Measurements from ENCODE around the gene RIPK4.

Gene RIPK4

DNA sequence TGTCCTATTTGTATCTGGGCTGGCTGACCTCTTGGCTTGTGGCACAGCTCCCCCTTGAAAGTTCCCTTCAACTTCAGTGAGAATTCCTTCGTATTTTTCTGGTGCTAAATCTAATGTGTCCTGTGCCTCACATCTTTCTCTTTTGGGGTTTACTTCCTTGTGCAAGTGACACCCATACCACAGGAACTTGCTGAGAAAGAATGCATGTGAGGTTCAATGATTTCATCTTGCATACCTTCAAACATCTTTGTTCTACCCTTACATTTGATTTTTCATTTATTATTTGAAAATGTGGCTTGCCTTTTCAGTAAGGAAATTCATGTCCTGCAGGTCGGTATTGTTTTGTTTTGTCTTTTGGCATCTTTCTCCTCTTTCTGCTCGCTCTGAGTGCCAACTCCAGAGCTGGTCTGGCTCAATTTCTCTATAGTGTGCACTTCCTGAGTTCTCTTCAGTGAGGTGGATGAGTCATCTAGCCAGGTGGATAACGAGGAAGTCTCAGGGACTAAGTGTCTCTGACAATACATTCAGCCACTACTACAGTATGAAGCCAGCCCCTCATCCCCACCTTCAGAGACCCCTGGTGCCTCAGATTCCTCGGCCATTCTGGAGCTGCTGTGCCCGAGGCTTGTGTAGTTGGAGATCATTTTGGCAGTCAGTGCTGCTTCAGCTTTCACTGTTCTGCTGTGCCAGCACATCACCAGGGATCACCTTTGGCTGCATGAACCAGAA, 59.5 kb downstream of the RIPK4 start:
- DNase-seq (ENCODE audit: low read depth, low spot score): no peak
- in situ Hi-C loops (cut with HindIII; ENCODE audit: low sequenced_read_pairs): no loop called here
- H3K4me3 ChIP-seq (ENCODE audit: low read depth, low read length): no peak overlapping the region
- TF ChIP-seq, protein P1, sequence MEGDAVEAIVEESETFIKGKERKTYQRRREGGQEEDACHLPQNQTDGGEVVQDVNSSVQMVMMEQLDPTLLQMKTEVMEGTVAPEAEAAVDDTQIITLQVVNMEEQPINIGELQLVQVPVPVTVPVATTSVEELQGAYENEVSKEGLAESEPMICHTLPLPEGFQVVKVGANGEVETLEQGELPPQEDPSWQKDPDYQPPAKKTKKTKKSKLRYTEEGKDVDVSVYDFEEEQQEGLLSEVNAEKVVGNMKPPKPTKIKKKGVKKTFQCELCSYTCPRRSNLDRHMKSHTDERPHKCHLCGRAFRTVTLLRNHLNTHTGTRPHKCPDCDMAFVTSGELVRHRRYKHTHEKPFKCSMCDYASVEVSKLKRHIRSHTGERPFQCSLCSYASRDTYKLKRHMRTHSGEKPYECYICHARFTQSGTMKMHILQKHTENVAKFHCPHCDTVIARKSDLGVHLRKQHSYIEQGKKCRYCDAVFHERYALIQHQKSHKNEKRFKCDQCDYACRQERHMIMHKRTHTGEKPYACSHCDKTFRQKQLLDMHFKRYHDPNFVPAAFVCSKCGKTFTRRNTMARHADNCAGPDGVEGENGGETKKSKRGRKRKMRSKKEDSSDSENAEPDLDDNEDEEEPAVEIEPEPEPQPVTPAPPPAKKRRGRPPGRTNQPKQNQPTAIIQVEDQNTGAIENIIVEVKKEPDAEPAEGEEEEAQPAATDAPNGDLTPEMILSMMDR (IDR thresholded peaks at IDR 0.05; ENCODE audit: low read depth, low read length): no peak

DNA sequence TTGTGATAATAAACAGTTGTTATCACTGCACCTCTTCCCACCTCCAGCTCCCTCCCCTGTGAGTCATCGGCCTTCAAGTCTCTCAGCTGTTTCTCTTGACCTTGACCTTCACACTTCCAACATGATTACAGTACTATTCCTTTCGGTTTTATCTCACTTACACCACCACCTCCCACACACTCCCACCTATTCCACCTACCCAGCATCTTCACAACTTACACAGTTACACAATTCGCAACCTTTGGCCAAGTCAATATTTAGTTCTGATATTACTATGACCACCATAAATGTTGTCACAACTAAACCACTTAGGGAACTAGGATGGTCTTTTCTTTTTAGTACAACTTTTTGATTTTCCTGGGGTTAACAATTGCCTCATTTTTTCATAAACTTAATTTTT, 60.2 kb downstream of the RIPK4 start:
- no peak overlapping the region for H3K4me3 ChIP-seq (ENCODE audit: low read depth, low read length)
- TF ChIP-seq, protein P1 (IDR thresholded peaks at IDR 0.05; ENCODE audit: low read depth, low read length): no peak
- no peak for DNase-seq (ENCODE audit: low read depth, low spot score)
- in situ Hi-C loops (cut with HindIII; ENCODE audit: low sequenced_read_pairs): no loop called here

DNA sequence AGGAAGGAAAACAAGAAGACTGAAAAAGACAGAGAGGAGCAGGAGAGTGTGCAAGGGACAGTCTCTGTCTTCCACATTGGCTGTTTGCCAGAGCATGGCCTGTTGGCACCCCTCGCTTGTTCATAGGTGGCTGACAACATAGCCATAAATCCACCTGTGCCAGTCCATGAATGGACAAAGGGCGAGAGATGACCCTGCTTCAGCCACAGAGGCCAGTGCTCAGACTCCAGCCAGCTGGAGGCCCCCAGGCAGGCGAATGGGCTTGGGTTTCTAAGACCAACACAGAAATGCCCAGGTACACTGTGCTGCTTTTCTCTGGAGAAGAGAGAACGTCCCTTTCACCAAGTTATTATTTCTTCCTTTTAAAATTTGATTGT, 60.6 kb downstream of the RIPK4 start:
- TF ChIP-seq, protein P1 (IDR thresholded peaks at IDR 0.05; ENCODE audit: low read depth, low read length): no peak
- in situ Hi-C loops (cut with HindIII; ENCODE audit: low sequenced_read_pairs): no loop called here
- no peak overlapping the region for H3K4me3 ChIP-seq (ENCODE audit: low read depth, low read length)
- no peak for DNase-seq (ENCODE audit: low read depth, low spot score)

DNA sequence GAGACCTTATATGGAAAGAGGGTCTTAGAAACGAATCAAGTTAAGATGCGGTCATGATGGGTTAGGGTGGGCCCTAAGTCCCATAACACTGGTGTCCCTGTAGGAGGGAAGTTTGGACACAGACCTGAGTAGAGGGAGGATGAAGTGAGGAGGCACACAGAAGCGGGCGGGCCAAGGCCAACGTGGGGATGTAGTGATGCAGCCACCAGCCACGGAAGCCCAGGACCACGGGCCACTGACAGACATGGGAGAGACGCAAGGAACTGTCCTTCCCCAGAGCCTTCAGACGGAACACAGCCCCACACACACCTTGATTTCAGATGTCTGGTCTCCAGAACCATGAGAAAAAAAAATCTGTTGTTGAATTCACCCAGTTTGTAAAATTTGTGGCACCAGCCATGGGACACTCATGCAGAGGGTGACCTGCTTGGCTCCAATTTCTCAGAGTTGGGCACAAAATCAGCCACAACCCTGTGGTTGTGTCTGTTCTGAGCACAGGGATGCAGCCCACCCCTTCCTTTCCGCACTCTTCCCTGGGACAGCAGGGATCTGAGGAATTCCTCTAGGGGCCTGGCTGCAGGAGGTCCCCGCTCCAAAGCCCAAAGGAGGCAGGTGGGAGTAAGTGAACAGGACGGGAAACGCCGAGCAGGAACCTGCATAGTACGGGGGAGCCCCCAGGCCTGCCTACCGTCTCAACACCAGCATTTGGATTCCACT, 61.1 kb downstream of the RIPK4 start:
- H3K4me3 ChIP-seq (ENCODE audit: low read depth, low read length): no peak overlapping the region
- in situ Hi-C loops (cut with HindIII; ENCODE audit: low sequenced_read_pairs): no loop called here
- TF ChIP-seq, protein P1 (IDR thresholded peaks at IDR 0.05; ENCODE audit: low read depth, low read length): no peak
- DNase-seq (ENCODE audit: low read depth, low spot score): no peak

DNA sequence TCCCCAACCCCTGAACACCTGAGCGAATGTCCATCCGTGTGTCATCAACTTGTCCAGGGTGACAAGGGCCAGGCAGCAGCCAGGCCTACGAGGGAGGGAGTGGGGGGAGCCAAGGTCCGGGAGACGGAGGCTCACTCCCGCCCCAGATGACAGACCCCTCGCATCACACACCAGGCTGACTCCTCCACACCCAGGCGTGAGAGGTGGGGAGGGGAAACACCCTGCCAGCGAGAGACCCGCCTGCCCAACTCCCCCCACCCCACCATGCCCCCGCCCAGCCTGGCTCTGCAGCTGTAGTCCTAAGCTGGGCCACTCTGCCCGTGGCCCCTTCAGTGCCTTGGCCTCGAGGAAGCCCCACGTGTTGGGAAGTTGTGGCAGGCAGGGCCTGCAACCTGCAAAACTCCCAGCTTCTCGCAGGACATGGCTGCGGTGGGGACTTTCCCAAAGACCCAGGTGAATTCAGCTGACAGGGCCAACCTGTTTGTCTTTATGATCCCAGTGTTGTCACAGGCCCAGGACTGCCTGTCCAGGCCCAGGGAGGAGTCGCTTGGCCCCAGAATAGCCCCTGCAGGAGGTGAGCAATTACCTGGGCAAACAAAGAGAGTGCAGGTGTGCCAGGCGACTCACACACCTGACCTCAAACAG, 62.9 kb downstream of the RIPK4 start:
- TF ChIP-seq, protein P1 (IDR thresholded peaks at IDR 0.05; ENCODE audit: low read depth, low read length): no peak
- in situ Hi-C loops (cut with HindIII; ENCODE audit: low sequenced_read_pairs): no loop called here
- DNase-seq (ENCODE audit: low read depth, low spot score): no peak
- no peak overlapping the region for H3K4me3 ChIP-seq (ENCODE audit: low read depth, low read length)

DNA sequence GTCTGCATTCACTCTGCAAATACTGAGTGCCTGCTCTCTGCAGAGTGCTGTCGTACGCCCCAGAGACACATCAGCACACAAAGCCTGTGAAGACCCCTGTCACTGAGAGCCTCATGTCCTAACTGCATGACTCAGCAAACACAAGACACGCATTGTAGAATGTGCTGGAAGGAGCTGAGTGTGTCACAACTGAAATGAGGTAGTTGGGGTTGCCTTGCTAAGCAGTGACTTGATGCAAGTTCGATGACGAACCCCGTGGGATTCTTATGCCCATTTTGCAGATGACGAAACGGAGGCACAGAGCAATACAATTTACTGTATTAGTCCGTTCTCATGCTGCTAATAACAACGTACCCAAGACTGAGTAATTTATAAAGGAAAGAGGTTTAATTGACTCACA, 65.1 kb downstream of the RIPK4 start:
- no peak overlapping the region for H3K4me3 ChIP-seq (ENCODE audit: low read depth, low read length)
- in situ Hi-C loops (cut with HindIII; ENCODE audit: low sequenced_read_pairs): no loop called here
- TF ChIP-seq, protein P1 (IDR thresholded peaks at IDR 0.05; ENCODE audit: low read depth, low read length): no peak
- DNase-seq (ENCODE audit: low read depth, low spot score): no peak

Data from astrocyte of the spinal cord (primary cell).